SU-DHL-6 (cell line): ENCODE data around the gene HOXB7.

ENCODE experiments used
- H2AFZ ChIP-seq: fragments of 200-600 bp; sonication (generic); 2 replicates; pipeline ENCODE4 v1.6.1; 2014; ENCODE audit warnings: low read depth, mild to moderate bottlenecking, moderate library complexity, mixed read lengths, antibody characterized with exemption, low read length; ENCODE audit not compliant: severe bottlenecking
- H3F3A ChIP-seq: fragments of 200-600 bp; shearing (Covaris generic); 2 replicates; pipeline ENCODE4 v1.6.0; 2016; ENCODE audit warnings: antibody characterized with exemption, mild to moderate bottlenecking; ENCODE audit not compliant: insufficient read depth
- H3K27ac ChIP-seq: fragments of 200-600 bp; sonication (generic); 2 replicates; pipeline ENCODE4 v1.5.1; 2016; ENCODE audit warnings: low read depth, mild to moderate bottlenecking, low read length, moderate library complexity, mixed read lengths
- H3K27me3 ChIP-seq: fragments of 200-600 bp; sonication (generic), shearing (Covaris generic); 2 replicates; pipeline ENCODE4 v1.6.0; 2014; ENCODE audit warnings: mild to moderate bottlenecking, low read length
- H3K36me3 ChIP-seq: fragments of 200-600 bp; sonication (generic); 2 replicates; pipeline ENCODE4 v1.6.1; 2014; ENCODE audit warnings: mild to moderate bottlenecking, low read length, mixed read lengths
- H3K4me2 ChIP-seq: fragments of 300-600, 200-600 bp; shearing (Covaris generic), sonication (generic); 2 replicates; pipeline ENCODE4 v1.6.0; 2014; ENCODE audit warnings: low read length, low read depth, mild to moderate bottlenecking; ENCODE audit not compliant: poor library complexity, severe bottlenecking
- H3K4me3 ChIP-seq: fragments of 200-600 bp; sonication (generic); 2 replicates; pipeline ENCODE4 v1.5.1; 2014; ENCODE audit warnings: antibody characterized with exemption, low read length, mild to moderate bottlenecking, mixed read lengths; ENCODE audit not compliant: insufficient read depth, poor library complexity, severe bottlenecking
- H3K79me2 ChIP-seq: fragments of 200-600 bp; sonication (generic); 2 replicates; pipeline ENCODE4 v1.6.1; 2014; ENCODE audit warnings: mild to moderate bottlenecking, low read length, moderate library complexity; ENCODE audit not compliant: insufficient read depth
- H3K9ac ChIP-seq: fragments of 200-600 bp; sonication (generic); 2 replicates; pipeline ENCODE4 v1.7.0; 2014; ENCODE audit warnings: mild to moderate bottlenecking, low read length
- H3K9me2 ChIP-seq: fragments of 200-600 bp; sonication (generic); replicated peaks from 2 replicates; pipeline ENCODE4 v1.6.1; 2014; ENCODE audit warnings: low read length; ENCODE audit not compliant: insufficient read depth
- H3K9me3 ChIP-seq: fragments of 200-600 bp; sonication (generic); 2 replicates; pipeline ENCODE4 v1.6.1; 2014; ENCODE audit warnings: low read length, mixed read lengths; ENCODE audit not compliant: insufficient read depth
- H4K20me1 ChIP-seq: fragments of 200-600 bp; sonication (generic); 2 replicates; pipeline ENCODE4 v1.6.1; 2014; ENCODE audit warnings: low read depth, mild to moderate bottlenecking, antibody characterized with exemption, low read length, moderate library complexity, mixed read lengths
- CTCF ChIP-seq: fragments of 200-600 bp; sonication (generic); IDR thresholded peaks from one replicate; pipeline ENCODE4 v1.5.1; 2017; ENCODE audit warnings: antibody characterized with exemption, mild to moderate bottlenecking, low read length, moderate library complexity; ENCODE audit not compliant: insufficient read depth, poor library complexity, severe bottlenecking
- EZH2phosphoT487 ChIP-seq: fragments of 200-600 bp; sonication (generic), shearing (Covaris generic); conservative IDR thresholded peaks from 2 replicates; pipeline ENCODE4 v1.6.1; 2018; ENCODE audit warnings: mild to moderate bottlenecking, antibody characterized with exemption, low read length, moderate library complexity, mixed read lengths

The HOXB7 gene

GRCh38 chr17:48593840-48594537 lies 16.8 kb downstream of the HOXB7 start:
- Histone ChIP-seq H3K9me2 (no peaks in the 10 kb centered on the region), H3K36me3 (no peaks in the 10 kb centered on the region), H3K4me3 (no peak overlapping the region), H3K9ac (no peak overlapping the region), H3F3A (no peaks in the 10 kb centered on the region), H3K27me3 (no peaks in the 10 kb centered on the region), H2AFZ (no peak overlapping the region), H3K79me2 (no peaks in the 10 kb centered on the region), H4K20me1 (no peaks in the 10 kb centered on the region), H3K4me2 (no peak overlapping the region), H3K27ac (no peak overlapping the region), H3K9me3 (no peaks in the 10 kb centered on the region)
- TF ChIP-seq EZH2phosphoT487: no peak
- TF ChIP-seq CTCF: peak; percentile 58

- H3K9me2 ChIP-seq: no peaks in the 10 kb centered on the region
- no peak within 1 kb of the TSS for H3K27ac ChIP-seq
- H3K4me3 ChIP-seq: no peak within 1 kb of the TSS
- no peaks in the 10 kb centered on the region for H3K9me3 ChIP-seq
- H3K4me2 ChIP-seq: no peak within 1 kb of the TSS
- H3F3A ChIP-seq: no peaks in the 10 kb centered on the region
- H3K79me2 ChIP-seq: no peaks in the 10 kb centered on the region
- H2AFZ ChIP-seq: no peak within 1 kb of the TSS
- TF ChIP-seq CTCF (no peak), EZH2phosphoT487 (no peak)
- H3K36me3 ChIP-seq: no peaks in the 10 kb centered on the region
- H3K9ac ChIP-seq: no peak within 1 kb of the TSS
- H3K27me3 ChIP-seq: no peaks in the 10 kb centered on the region
- no peaks in the 10 kb centered on the region for H4K20me1 ChIP-seq
Measured at GRCh38 chr17:48593126-48593829, 17.5 kb downstream of the HOXB7 start, which contains the start of gene HOXB5. TSS of gene HOXB5 (minus strand) at chr17:48593779. CDS start at chr17:48593682, 97 bp downstream.

GRCh38 chr17:48592577-48592976 lies 18.2 kb downstream of the HOXB7 start:
- Histone ChIP-seq H3K9me3 (no peaks in the 10 kb centered on the region), H3K9ac (no peak overlapping the region), H3K27ac (no peak overlapping the region), H2AFZ (no peak overlapping the region), H4K20me1 (no peaks in the 10 kb centered on the region), H3F3A (no peaks in the 10 kb centered on the region), H3K4me2 (no peak overlapping the region), H3K36me3 (no peaks in the 10 kb centered on the region), H3K27me3 (no peaks in the 10 kb centered on the region), H3K9me2 (no peaks in the 10 kb centered on the region), H3K4me3 (no peak overlapping the region), H3K79me2 (no peaks in the 10 kb centered on the region)
- TF ChIP-seq CTCF (no peak), EZH2phosphoT487 (no peak)
